Thyroid gland (tissue), 4 donors: ENCODE data around the gene MERTK.

Source experiments
- CTCF ChIP-seq, 6 experiments: fragments of 200-600 bp in 3 of 6; fragments of 450-650 bp in 3 of 6; sonication (generic) in 3 of 6; IDR thresholded peaks; one replicate each; pipeline ENCODE4 v1.5.1; 2016 to 2019; ENCODE audit warnings: antibody characterized with exemption in 6 of 6, mild to moderate bottlenecking in 2 of 6, inconsistent platforms in 1 of 6, moderate library complexity in 1 of 6
- POLR2A ChIP-seq, 2 donors: fragments of 450-650 bp; IDR thresholded peaks; one replicate each; pipeline ENCODE4 v1.6.1; 2017; ENCODE audit warnings: antibody characterized with exemption in 2 of 2, mild to moderate bottlenecking in 2 of 2, moderate library complexity in 1 of 2

DNA sequence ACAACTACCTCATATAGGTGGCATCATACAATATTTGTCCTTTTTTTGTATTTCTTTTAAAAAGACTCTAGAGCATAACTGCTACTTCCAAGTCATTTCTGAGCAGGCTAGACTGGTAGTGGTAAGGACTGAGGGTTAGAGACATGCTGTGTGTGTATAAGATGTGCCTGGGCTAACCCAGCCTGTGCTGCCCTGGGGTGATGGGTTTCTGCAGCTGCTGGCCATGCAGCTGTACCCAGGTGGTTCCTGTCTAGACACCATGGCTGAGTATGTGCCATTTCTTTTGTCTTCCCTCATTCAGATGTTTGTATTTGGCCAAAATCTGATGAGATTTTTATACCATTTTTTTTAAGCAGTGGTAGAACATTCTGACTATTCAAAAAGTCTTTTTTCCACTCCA lies 40.0 kb downstream of the MERTK start:
- no peak for TF ChIP-seq CTCF (IDR thresholded peaks at IDR 0.05)
- TF ChIP-seq POLR2A (IDR thresholded peaks at IDR 0.05): no peak
